ENCODE results near the gene ALDH4A1.

GRCh38 chr1:18823438-18823837, 78.9 kb downstream of the ALDH4A1 start:
- TF ChIP-seq ELK1 (IDR thresholded peaks at IDR 0.05; ENCODE audit: borderline replicate concordance, low read depth, low read length) (no peak), RCOR1 (IDR thresholded peaks at IDR 0.05; ENCODE audit: insufficient replicate concordance, low read length) (no peak)
